Heart right ventricle (tissue), 16 donors: ENCODE results near the gene NOLC1. TPM values are rescaled to one million over a fixed set of nuclear protein-coding genes. Genes with fewer than 3 reads are reported as not detected.

Experiments
- ATAC-seq, 8 donors: fragments of 200-7000 bp; cut with Tn5 transposase; one replicate each; pipeline ENCODE4 v1.9.1; 2020; ENCODE audit warnings: mild to moderate bottlenecking in 8 of 8, moderate library complexity in 8 of 8, moderate number of reproducible peaks in 1 of 8
- DNase-seq, 2 donors: peaks; one replicate each; pipeline ENCODE4 v3.0.0-alpha.2; 2020
- H3K27ac ChIP-seq, 10 donors: fragments of 200-600 bp; sonication (generic) in 2 of 10; one replicate each; pipeline versions ENCODE4 v1.5.0 to v1.8.0; 2020 to 2022; ENCODE audit warnings: mild to moderate bottlenecking in 3 of 10
- H3K27me3 ChIP-seq, 7 donors: fragments of 200-600 bp; one replicate each; pipeline ENCODE4 v1.8.0; 2021 to 2022; ENCODE audit warnings: mild to moderate bottlenecking in 2 of 7
- H3K36me3 ChIP-seq, 9 donors: fragments of 200-600 bp; sonication (generic) in 1 of 9; one replicate each; pipeline versions ENCODE4 v1.5.0 to v1.8.0; 2020 to 2022; ENCODE audit warnings: mild to moderate bottlenecking in 2 of 9
- H3K4me1 ChIP-seq, 9 donors: fragments of 200-600 bp; sonication (generic) in 1 of 9; one replicate each; pipeline versions ENCODE4 v1.5.0 to v1.8.0; 2020 to 2022; ENCODE audit warnings: mild to moderate bottlenecking in 4 of 9
- H3K4me3 ChIP-seq, 10 donors: fragments of 200-600 bp; sonication (generic) in 2 of 10; one replicate each; pipeline versions ENCODE4 v1.5.0 to v1.8.0; 2020 to 2022; ENCODE audit warnings: mild to moderate bottlenecking in 7 of 10, moderate library complexity in 2 of 10
- H3K9me3 ChIP-seq, 11 donors: fragments of 200-600 bp in 10 of 11; sonication (generic) in 2 of 11; one replicate each; pipeline versions ENCODE4 v1.5.0 to v1.8.0; 2013 to 2022; ENCODE audit warnings: mild to moderate bottlenecking in 2 of 11, control low read depth in 1 of 11, moderate library complexity in 1 of 11
- CTCF ChIP-seq, 9 donors: fragments of 200-600 bp; sonication (generic) in 2 of 9; IDR thresholded peaks; one replicate each; pipeline versions ENCODE4 v1.5.0 to v1.8.0; 2021 to 2022; ENCODE audit warnings: antibody characterized with exemption in 9 of 9, mild to moderate bottlenecking in 5 of 9, moderate library complexity in 1 of 9
- WGBS, 2 donors: extraction: QIAGEN DNeasy Blood & Tissue Kit; methylation state at CpG; one replicate each; pipeline ENCODE4 v1.1.7; 2013; ENCODE audit warnings: inconsistent platforms in 1 of 2; 5-methylcytosine and 5-hydroxymethylcytosine counted together
- intact Hi-C, 10 donors: fragments of 100-400 bp; cut with DNase I; formaldehyde crosslinking; loops; one replicate each; pipeline versions ENCODE4 v1.11.1 to v1.14.2; 2022
- polyA plus RNA-seq, 2 donors: library from polyadenylated mRNA; stranded (reverse); fragments of 200-250 nt; gene quantifications; one replicate each; pipeline ENCODE4 v1.2.3, GENCODE V29; 2013
- total RNA-seq, 10 donors: library from RNA; stranded (reverse); fragmentation: NEBNext Ultra II Directional in 3 of 10; extraction: Animal tissue kit (Norgen Biotek cat#: 25700) in 3 of 10; gene quantifications; one replicate each; pipeline versions ENCODE4 v1.2.1 to v1.2.4, GENCODE V29; 2021 to 2023
- donor health status: Arrhythmogenic right ventricular cardiomyopathy.
- donor health status: ischemic (EF 13 %, LVEDD 7.1; RV severe dilation, severe dysfunction).
- donor health status: healthy with polysubstance abuse.
- donor health status: DM: no; HTN: yes; CAD: no.
- donor health status: DM: no; HTN: no; CAD: no.
- donor health status: ischemic (EF 25% LVEDD 6.9; RV normal size, moderate dysfunction).
- donor health status: ischemic (EF 25% LVEDD 5.7; RV mildly dilated, moderate dysfunction).
- donor health status: healthy.
- donor health status: DM: yes; HTN: yes; CAD: no.
- donor health status: Ischemic cardiomyopathy.
- donor health status: ischemic (EF 35%, LVEDD 5.7; RV mildly dilated, moderate dysfunction).
- donor health status: nonischemic (EF 11% LVEDD 7.7; RV severe dilation, severe dysfunction).
- donor health status: DM: yes; HTN: yes; CAD: no.
- donor health status: PGD.
- donor health status: ischemic (EF 29% LVEDD 5.4; RV normal size, mild dysfunction).
- donor health status: nonischemic (EF 23%, LVEDD 6.1; RV moderate dilation, normal function).

The NOLC1 gene
- total and polyA plus RNA-seq, 12 donors, result 8.6 to 45.5 (median 27.8) TPM

GRCh38 chr10:102119417-102120141 lies 32.6 kb upstream of the NOLC1 start:
- no peaks in the 10 kb centered on the region for H3K9me3 ChIP-seq
- peak; percentile 56 to 88 for DNase-seq
- peak overlapping the region; percentile 62 to 99 (median 90) for H3K4me3 ChIP-seq
- no peak for TF ChIP-seq CTCF (IDR thresholded peaks at IDR 0.05)
- ATAC-seq, result peak in 7 of 8 donors; percentile 7 to 37 (median 34)
- WGBS, 2 donors, result 1% methylated on average over 21 to 22 of the region's 22 CpGs
- no peaks in the 10 kb centered on the region for H3K36me3 ChIP-seq
- H3K27me3 ChIP-seq, result no peaks in the 10 kb centered on the region
- intact Hi-C loops, result loop anchor here in 2 of 10 donors (1.0 to 5.0 kb wide), 3 partner anchors 13 to 62 kb away; partner anchors contain the start of genes ARMH3 (in 1 of the 2) and HPS6 (in 1 of the 2)
- H3K27ac ChIP-seq, result peak overlapping the region; percentile 94 to 100 (median 97)
- H3K4me1 ChIP-seq, result peaks cover 11 to 63% (median 62%) of the 10 kb centered on the region in 9 donors

GRCh38 chr10:102120142-102120990 lies 31.8 kb upstream of the NOLC1 start, which contains the start of gene LDB1:
Gene LDB1, minus strand, starts transcription at chr10:102120368. Its CDS starts 258 bp downstream, at chr10:102120110.
- H3K4me1 ChIP-seq, result peaks cover 11 to 59% (median 57%) of the 10 kb centered on the region in 9 donors
- peak; percentile 83 to 86 for DNase-seq
- intact Hi-C loops, result loop anchor here in 1 of 10 donors (1.0 kb wide), 1 partner anchor 12 kb away; no protein-coding TSS in a partner anchor

GRCh38 chr10:102120991-102121738 lies 31.0 kb upstream of the NOLC1 start:
- no peaks in the 10 kb centered on the region for H3K36me3 ChIP-seq
- H3K27me3 ChIP-seq, result no peaks in the 10 kb centered on the region
- no peak for TF ChIP-seq CTCF (IDR thresholded peaks at IDR 0.05)
- H3K4me3 ChIP-seq, result peak overlapping the region; percentile 62 to 99 (median 90)
- intact Hi-C loops, result loop anchor here in 1 of 10 donors (1.0 kb wide), 1 partner anchor 11 kb away; no protein-coding TSS in a partner anchor
- ATAC-seq (peak; percentile 5 to 43 (median 30)), DNase-seq (peak; percentile 47 to 81)
- WGBS, 2 donors, result 2 to 4% methylated on average over 15 of the region's 15 CpGs
- peaks cover 11 to 51% (median 49%) of the 10 kb centered on the region in 9 donors for H3K4me1 ChIP-seq
- H3K9me3 ChIP-seq, result no peaks in the 10 kb centered on the region
- peak overlapping the region; percentile 94 to 100 (median 97) for H3K27ac ChIP-seq

More at GRCh38 chr10:102120142-102120990, 31.8 kb upstream of the NOLC1 start, which contains the start of gene LDB1:
- peak in 3 of 9 donors; percentile 10 to 41 (median 29) for TF ChIP-seq CTCF (IDR thresholded peaks at IDR 0.05)
- no peaks in the 10 kb centered on the region for H3K27me3 ChIP-seq
- ATAC-seq, result peak; percentile 49 to 78 (median 67)
- WGBS, 2 donors, result 0% methylated on average over 69 to 104 of the region's 104 CpGs
- H3K27ac ChIP-seq, result peak within 1 kb of the TSS; percentile 94 to 100 (median 97)
- H3K4me3 ChIP-seq, result peak within 1 kb of the TSS; percentile 62 to 99 (median 90)
- no peaks in the 10 kb centered on the region for H3K9me3 ChIP-seq
- H3K36me3 ChIP-seq, result no peaks in the 10 kb centered on the region
